IMR-90 (cell line): ENCODE data around the gene MMP24. TPM values are rescaled to one million over a fixed set of nuclear protein-coding genes. Genes with fewer than 3 reads are reported as not detected.

Experiments used
- ATAC-seq: fragments of 200-7000 bp; cut with Tn5 transposase; 2 replicates; pipeline ENCODE4 v1.9.1; 2020; ENCODE audit warnings: low read depth, mild to moderate bottlenecking, moderate library complexity
- BruUV-seq: library from RNA; stranded (reverse); fragments of 400-500 nt; replicated peaks from 2 replicates; lab custom pipeline; 2021; lab: Mats Ljungman, UMichigan
- CTCF ChIA-PET: fragments of 300-600 bp; formaldehyde crosslinking; extraction: SDS; loops from one replicate; lab custom pipeline; 2021; ENCODE audit warnings: antibody characterized with exemption; lab: Yijun Ruan, JAX
- POLR2A ChIA-PET: fragments of 300-600 bp; sonication (Branson Sonifier 250); formaldehyde crosslinking; loops from one replicate; lab custom pipeline; 2022; ENCODE audit warnings: antibody characterized with exemption; ENCODE audit not compliant: unreplicated experiment; lab: Charles Lee
- DNase-seq: peaks from one replicate; pipeline ENCODE4 v3.0.0; 2013
- H2AFZ ChIP-seq: replicated peaks from 2 replicates; pipeline ENCODE3; 2013; ENCODE audit warnings: low read length, mild to moderate bottlenecking; ENCODE audit not compliant: poor library complexity
- H2AK5ac ChIP-seq: 2 replicates; pipeline ENCODE4 v1.6.1; 2013; ENCODE audit warnings: low read depth, low read length, inconsistent platforms
- H2AK9ac ChIP-seq: replicated peaks from 2 replicates; pipeline ENCODE3; 2013; ENCODE audit warnings: mild to moderate bottlenecking, low read depth, low read length, moderate library complexity; ENCODE audit not compliant: poor library complexity
- H2BK120ac ChIP-seq: 2 replicates; pipeline ENCODE4 v1.6.1; 2013; ENCODE audit warnings: low read depth, low read length, inconsistent platforms
- H2BK15ac ChIP-seq: 3 replicates; pipeline ENCODE4 v1.6.1; 2013; ENCODE audit warnings: low read depth, low read length, inconsistent platforms
- H2BK20ac ChIP-seq: 2 replicates; pipeline ENCODE4 v1.6.1; 2013; ENCODE audit warnings: low read depth, mild to moderate bottlenecking, inconsistent platforms, low read length, moderate library complexity
- H2BK5ac ChIP-seq: 2 replicates; pipeline ENCODE4 v1.6.1; 2013; ENCODE audit warnings: mild to moderate bottlenecking, low read depth, low read length, inconsistent platforms; ENCODE audit not compliant: poor library complexity, severe bottlenecking
- H3K14ac ChIP-seq: replicated peaks from 2 replicates; pipeline ENCODE4 v1.6.1; 2013; ENCODE audit warnings: low read depth, low read length, inconsistent platforms
- H3K18ac ChIP-seq: 2 replicates; pipeline ENCODE4 v1.6.1; 2013; ENCODE audit warnings: low read depth, low read length, control low read depth
- H3K23ac ChIP-seq: 2 replicates; pipeline ENCODE4 v1.6.1; 2013; ENCODE audit warnings: low read depth, low read length, inconsistent platforms
- H3K27ac ChIP-seq: 2 replicates; pipeline ENCODE4 v1.5.1; 2013; ENCODE audit warnings: mild to moderate bottlenecking, control low read depth, low read length; ENCODE audit not compliant: insufficient read depth
- H3K27me3 ChIP-seq: 2 replicates; pipeline ENCODE4 v1.6.1; 2013; ENCODE audit warnings: low read length; ENCODE audit not compliant: control insufficient read depth, insufficient read depth
- H3K36me3 ChIP-seq: 2 replicates; pipeline ENCODE4 v1.6.1; 2013; ENCODE audit warnings: low read length, mixed read lengths; ENCODE audit not compliant: control insufficient read depth, insufficient read depth
- H3K4ac ChIP-seq: 2 replicates; pipeline ENCODE4 v1.6.1; 2013; ENCODE audit warnings: low read depth, low read length, inconsistent platforms
- H3K4me1 ChIP-seq: 2 replicates; pipeline ENCODE4 v1.6.1; 2013; ENCODE audit warnings: low read length, mixed read lengths; ENCODE audit not compliant: control insufficient read depth, insufficient read depth
- H3K4me2 ChIP-seq: 2 replicates; pipeline ENCODE4 v1.6.1; 2013; ENCODE audit warnings: low read depth, mild to moderate bottlenecking, control low read depth, low read length, moderate library complexity
- H3K4me3 ChIP-seq: 2 replicates; pipeline ENCODE4 v1.5.1; 2013; ENCODE audit warnings: low read depth, mild to moderate bottlenecking, control low read depth, low read length, moderate library complexity; ENCODE audit not compliant: insufficient read depth
- H3K56ac ChIP-seq: 2 replicates; pipeline ENCODE4 v1.6.1; 2013; ENCODE audit warnings: low read length, inconsistent platforms; ENCODE audit not compliant: insufficient read depth; ENCODE audit errors: extremely low read depth
- H3K79me1 ChIP-seq, 2 experiments: 2 replicates each; pipeline ENCODE4 v1.6.1; 2013; ENCODE audit warnings: low read length in 2 of 2, inconsistent platforms in 1 of 2, low read depth in 1 of 2
- H3K9ac ChIP-seq: 2 replicates; pipeline ENCODE4 v1.6.1; 2013; ENCODE audit warnings: low read depth, low read length, control low read depth
- H3K9me1 ChIP-seq: 2 replicates; pipeline ENCODE4 v1.6.1; 2013; ENCODE audit warnings: low read length, inconsistent platforms; ENCODE audit not compliant: insufficient read depth
- H3K9me3 ChIP-seq: 2 replicates; pipeline ENCODE4 v1.6.1; 2013; ENCODE audit warnings: low read length; ENCODE audit not compliant: control insufficient read depth, insufficient read depth
- H4K20me1 ChIP-seq: 2 replicates; pipeline ENCODE4 v1.6.1; 2013; ENCODE audit warnings: low read length, inconsistent platforms; ENCODE audit not compliant: insufficient read depth
- H4K5ac ChIP-seq: 2 replicates; pipeline ENCODE4 v1.6.1; 2013; ENCODE audit warnings: mild to moderate bottlenecking, low read depth, low read length, control low read depth
- H4K8ac ChIP-seq, 2 experiments: 2 replicates each; pipeline ENCODE4 v1.6.1; 2013; ENCODE audit warnings: low read depth in 2 of 2, low read length in 2 of 2, control low read depth in 1 of 2, inconsistent platforms in 1 of 2
- H4K91ac ChIP-seq: 2 replicates; pipeline ENCODE4 v1.6.1; 2013; ENCODE audit warnings: low read depth, low read length, inconsistent platforms; ENCODE audit not compliant: insufficient read depth
- CEBPB ChIP-seq: IDR thresholded peaks from 2 replicates; pipeline ENCODE4 v1.6.1; 2012; ENCODE audit warnings: low read depth, low read length, improper control_type of control experiment
- FOS ChIP-seq: fragments of 150-350 bp; IDR thresholded peaks from 2 replicates; pipeline ENCODE4 v1.6.1; 2016; ENCODE audit warnings: low read depth, low read length
- MAFK ChIP-seq: IDR thresholded peaks from 2 replicates; pipeline ENCODE4 v1.6.1; 2012; ENCODE audit warnings: low read depth, low read length, improper control_type of control experiment
- MAZ ChIP-seq: IDR thresholded peaks from 2 replicates; pipeline ENCODE4 v1.6.1; 2012; ENCODE audit warnings: low read depth, mild to moderate bottlenecking, low read length, improper control_type of control experiment, moderate library complexity, borderline replicate concordance
- MXI1 ChIP-seq: IDR thresholded peaks from 2 replicates; pipeline ENCODE4 v1.6.1; 2012; ENCODE audit warnings: low read depth, mild to moderate bottlenecking, low read length, moderate library complexity, borderline replicate concordance
- POLR2A ChIP-seq: IDR thresholded peaks from 2 replicates; pipeline ENCODE4 v1.6.1; 2012; ENCODE audit warnings: mild to moderate bottlenecking, low read depth, low read length
- RCOR1 ChIP-seq: IDR thresholded peaks from 2 replicates; pipeline ENCODE4 v1.6.1; 2012; ENCODE audit warnings: mild to moderate bottlenecking, low read length, improper control_type of control experiment; ENCODE audit not compliant: insufficient replicate concordance
- RFX5 ChIP-seq: IDR thresholded peaks from 2 replicates; pipeline ENCODE4 v1.8.0; 2012; ENCODE audit warnings: low read depth, mild to moderate bottlenecking, low read length, moderate library complexity
- SMC3 ChIP-seq: fragments of 150-350 bp; IDR thresholded peaks from 2 replicates; pipeline ENCODE4 v1.6.1; 2016; ENCODE audit warnings: low read depth, mild to moderate bottlenecking, antibody characterized with exemption, low read length, moderate library complexity
- USF2 ChIP-seq: fragments of 150-350 bp; IDR thresholded peaks from 2 replicates; pipeline ENCODE4 v1.6.1; 2017; ENCODE audit warnings: mild to moderate bottlenecking, antibody characterized with exemption, low read length, low read depth
- WGBS, 2 experiments: methylation state at CpG; one replicate each; pipeline versions ENCODE4 v1.1.5 to v1.1.7; 2013; ENCODE audit warnings: missing lambda C conversion rate in 2 of 2; ENCODE audit not compliant: insufficient read length in 1 of 2; ENCODE audit errors: extremely low coverage in 2 of 2; 5-methylcytosine and 5-hydroxymethylcytosine counted together
- dilution Hi-C: fragments of 300-500 bp; cut with HindIII; formaldehyde crosslinking; loops from one replicate; pipeline ENCODE4 v1.14.3; 2018; ENCODE audit warnings: low sequenced_read_pairs; ENCODE audit not compliant: unreplicated experiment
- in situ Hi-C: fragments of 300-500 bp; cut with MboI; formaldehyde crosslinking; loops from 3 replicates; pipeline ENCODE4 v1.14.3; 2019; ENCODE audit warnings: low sequenced_read_pairs, inconsistent platforms, mixed read lengths
- intact Hi-C: fragments of 100-400 bp; cut with micrococcal nuclease; formaldehyde crosslinking; loops from 2 replicates; pipeline ENCODE4 v1.10.0; 2022
- polyA plus RNA-seq, 3 experiments: library from polyadenylated mRNA; depleted of rRNA; stranded (reverse); fragments of >200 nt; gene quantifications; 2 replicates each; pipeline ENCODE4 v1.2.3, GENCODE V29; 2012; ENCODE audit warnings: low replicate concordance in 1 of 3
- total RNA-seq: library from RNA; depleted of rRNA; stranded (reverse); fragments of >200 nt; gene quantifications from 2 replicates; pipeline ENCODE4 v1.2.3, GENCODE V29; 2012

Gene MMP24
- total and polyA plus RNA-seq, 2 of the 4 experiments (the other 2 are of a cell fraction) = 0.36 to 0.79 TPM

GRCh38 chr20:35277127-35277526 lies 50.6 kb downstream of the MMP24 start:
- TSS peak; percentile 60 for BruUV-seq

More at GRCh38 chr20:35277127-35277526, 50.6 kb downstream of the MMP24 start:
- peak overlapping the region; percentile 80 for H2AFZ ChIP-seq
- H4K5ac ChIP-seq = peak overlapping the region; percentile 62
- H3K9ac ChIP-seq = peak overlapping the region; percentile 99
- H3K9me1 ChIP-seq = peaks cover 6% of the 10 kb centered on the region; the same call in 1 of the 2 replicates
- H3K23ac ChIP-seq = peak overlapping the region; percentile 74
- H3K14ac ChIP-seq = peak overlapping the region; percentile 96
- H3K4me3 ChIP-seq = peak overlapping the region; percentile 62
- H3K4me2 ChIP-seq = peak overlapping the region; percentile 95
- no peaks in the 10 kb centered on the region for H3K9me3 ChIP-seq
- peak overlapping the region; percentile 81 for H4K91ac ChIP-seq
- no peak overlapping the region for H2BK20ac ChIP-seq
- no peaks in the 10 kb centered on the region for H3K27me3 ChIP-seq
- peak overlapping the region; percentile 92 to 93 for H4K8ac ChIP-seq
- peaks cover 6% of the 10 kb centered on the region for H3K4me1 ChIP-seq
- peak overlapping the region; percentile 90 for H2AK5ac ChIP-seq
- peaks cover 51% of the 10 kb centered on the region for H3K36me3 ChIP-seq
- intact Hi-C loops = loop anchor here (10.0 kb wide), 2 partner anchors 158 to 402 kb away; partner anchors contain the start of genes ACSS2, GDF5 and GGT7
- H4K20me1 ChIP-seq = no peaks in the 10 kb centered on the region; the same call in none of the 2 replicates
- TF ChIP-seq POLR2A (no peak; the same call in 1 of the 2 replicates), RFX5 (no peak), FOS (no peak), USF2 (no peak), RCOR1 (no peak), SMC3 (no peak), MXI1 (no peak), MAZ (no peak), CEBPB (no peak), MAFK (no peak)
- ChIA-PET CTCF (interaction anchor here (1.2 kb wide), 1 partner anchor 170 kb away, joined by 3 read pairs; no protein-coding TSS in a partner anchor), POLR2A (interaction anchor here (1.1 kb wide), 1 partner anchor 164 kb away, joined by 7 read pairs; no protein-coding TSS in a partner anchor)
- ATAC-seq = no peak
- H3K4ac ChIP-seq = peak overlapping the region; percentile 91
- in situ Hi-C loops = no loop called here
- peak overlapping the region; percentile 90 for H2AK9ac ChIP-seq
- peak overlapping the region; percentile 86 for H3K56ac ChIP-seq
- H2BK5ac ChIP-seq = peak overlapping the region; percentile 83
- H3K27ac ChIP-seq = peak overlapping the region; percentile 97
- dilution Hi-C loops = no loop called here
- DNase-seq = no peak
- H3K18ac ChIP-seq = peak overlapping the region; percentile 5
- WGBS, 2 experiments = 3% methylated on average over 4 of the region's 10 CpGs; no CpG with 5 or more reads in 1 of the 2 experiments
- 0 out of 3 replicates have a peak overlapping the region, but pooled peaks have one; percentile 15 for H2BK15ac ChIP-seq
- H2BK120ac ChIP-seq = peak overlapping the region; percentile 47
- H3K79me1 ChIP-seq = peaks cover 30 to 74% of the 10 kb centered on the region in 2 experiments
